GM21515 (cell line): ENCODE data around the gene NEB.

Source experiments
- ATAC-seq: cut with Tn5 transposase; IDR thresholded peaks from one replicate; pipeline ENCODE4 v1.9.1; 2021; ENCODE audit not compliant: unreplicated experiment

NEB gene

GRCh38 chr2:151486053-151486452 is 248.2 kb downstream of the NEB start:
- no peak for ATAC-seq

- no peak for ATAC-seq
Observed at GRCh38 chr2:151484100-151484499, 250.2 kb downstream of the NEB start.

DNA sequence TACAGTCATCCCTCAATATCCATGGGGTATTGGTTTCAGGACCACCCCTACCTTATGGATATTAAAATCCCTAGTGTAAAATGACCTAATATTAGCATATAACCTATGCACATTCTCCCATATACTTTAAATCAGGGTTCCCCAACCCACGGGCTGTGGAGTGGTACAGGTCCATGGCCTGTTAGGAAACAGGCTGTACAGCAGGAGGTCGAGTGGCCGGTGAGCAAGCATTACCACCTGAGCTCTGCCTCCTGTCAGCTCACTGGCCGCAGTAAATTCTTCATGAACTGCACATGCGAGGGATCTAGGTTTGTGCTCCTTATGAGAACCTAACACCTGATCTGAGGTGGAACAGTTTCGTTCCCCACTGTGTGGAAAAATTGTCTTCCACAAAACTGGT is 250.7 kb downstream of the NEB start:
- ATAC-seq: no peak

GRCh38 chr2:151482171-151482725 is 252.0 kb downstream of the NEB start:
- no peak for ATAC-seq

DNA sequence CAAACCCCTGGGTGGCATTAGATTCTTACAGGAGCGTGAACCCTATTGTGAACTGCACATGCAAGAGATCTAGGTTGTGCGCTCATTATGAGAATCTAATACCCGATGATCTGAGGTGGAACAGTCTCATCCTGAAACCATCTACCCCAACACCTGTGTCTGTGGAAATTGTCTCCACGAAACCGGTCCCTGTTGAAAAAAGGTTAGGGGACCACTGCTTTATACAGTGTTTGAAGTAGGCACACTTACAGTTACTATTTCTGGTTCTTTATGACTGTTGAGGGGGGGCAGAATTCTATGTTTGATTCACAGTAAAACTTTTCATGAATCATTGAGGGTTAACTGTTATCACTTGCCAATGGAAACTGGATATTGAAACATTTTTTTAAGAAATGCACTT is 252.5 kb downstream of the NEB start:
- no peak for ATAC-seq

DNA sequence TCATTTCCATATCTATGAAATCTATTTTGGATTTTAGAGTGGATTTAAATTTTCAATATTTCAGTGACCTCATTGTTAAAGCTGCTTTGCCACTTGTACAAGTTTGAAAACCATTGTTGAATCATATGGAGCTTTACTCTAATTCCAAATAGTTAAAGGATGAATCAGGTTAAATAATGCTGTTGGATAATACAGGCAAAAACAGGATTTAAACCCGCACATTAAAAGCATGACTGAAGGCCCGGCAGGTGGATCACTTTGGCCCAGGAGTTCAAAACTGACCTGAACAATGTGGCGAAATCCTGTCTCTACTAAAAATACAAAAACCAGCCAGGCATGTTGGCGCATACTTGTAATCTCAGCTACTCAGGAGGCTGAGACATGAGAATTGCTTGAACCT is 256.3 kb downstream of the NEB start:
- no peak for ATAC-seq

DNA sequence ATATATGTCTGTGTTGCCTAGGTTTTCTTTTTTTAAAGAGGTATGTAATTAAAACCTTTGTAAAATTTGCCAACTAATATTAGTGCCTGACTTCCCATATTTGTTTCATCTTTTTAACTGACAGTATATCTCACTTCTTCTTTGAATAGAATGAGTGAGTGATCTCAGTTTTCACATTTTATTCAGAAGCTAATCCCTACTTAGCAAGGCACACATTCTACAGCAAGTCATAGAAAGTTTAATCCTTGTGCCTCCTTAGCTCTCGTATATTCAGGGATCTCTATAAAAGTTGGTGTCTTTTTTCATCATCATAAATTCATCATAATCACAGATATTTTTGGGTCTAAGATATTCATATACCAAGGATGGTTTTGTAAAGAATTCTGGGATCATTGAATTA is 258.0 kb downstream of the NEB start:
- no peak for ATAC-seq

GRCh38 chr2:151475071-151475470 is 259.2 kb downstream of the NEB start:
- ATAC-seq: no peak

GRCh38 chr2:151472966-151473365 is 261.3 kb downstream of the NEB start:
- ATAC-seq: no peak

GRCh38 chr2:151470556-151470955 is 263.7 kb downstream of the NEB start:
- no peak for ATAC-seq

DNA sequence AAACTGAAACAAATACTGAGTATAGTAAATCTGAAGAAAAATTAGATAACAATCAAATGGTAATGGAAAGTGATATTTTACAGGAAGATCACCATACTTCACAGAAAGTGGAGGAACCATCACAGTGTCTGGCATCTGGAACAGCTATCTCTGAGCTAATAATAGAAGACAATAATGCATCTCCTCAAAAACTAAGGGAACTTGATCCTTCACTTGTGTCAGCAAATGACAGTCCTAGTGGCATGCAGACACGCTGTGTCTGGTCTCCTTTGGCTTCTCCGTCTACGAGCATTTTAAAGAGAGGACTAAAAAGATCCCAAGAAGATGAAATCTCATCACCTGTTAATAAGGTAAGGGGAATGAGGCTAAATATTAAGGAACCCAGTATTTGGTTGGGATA is 268.5 kb downstream of the NEB start:
- ATAC-seq: no peak

DNA sequence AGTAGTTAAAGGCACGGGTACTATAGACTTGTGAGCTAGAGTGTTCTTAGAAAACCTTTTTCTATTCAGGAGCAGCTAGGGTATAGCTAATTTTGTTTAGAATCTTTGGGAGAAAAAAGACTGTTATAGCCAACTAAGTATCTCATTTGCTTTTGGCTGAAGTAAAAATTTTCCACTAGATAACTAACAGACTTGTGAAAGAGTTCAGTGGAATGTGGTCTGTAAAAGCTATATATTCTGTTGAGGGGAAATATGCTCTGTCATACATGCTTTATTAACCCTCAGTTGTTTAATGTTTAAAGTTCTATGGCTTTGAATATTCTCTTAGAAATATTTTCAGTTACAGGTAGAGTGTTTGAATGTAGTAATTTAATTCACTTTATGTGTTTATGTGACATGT is 274.9 kb downstream of the NEB start:
- no peak for ATAC-seq

GRCh38 chr2:151439127-151439526 is 295.1 kb downstream of the NEB start:
- no peak for ATAC-seq

DNA sequence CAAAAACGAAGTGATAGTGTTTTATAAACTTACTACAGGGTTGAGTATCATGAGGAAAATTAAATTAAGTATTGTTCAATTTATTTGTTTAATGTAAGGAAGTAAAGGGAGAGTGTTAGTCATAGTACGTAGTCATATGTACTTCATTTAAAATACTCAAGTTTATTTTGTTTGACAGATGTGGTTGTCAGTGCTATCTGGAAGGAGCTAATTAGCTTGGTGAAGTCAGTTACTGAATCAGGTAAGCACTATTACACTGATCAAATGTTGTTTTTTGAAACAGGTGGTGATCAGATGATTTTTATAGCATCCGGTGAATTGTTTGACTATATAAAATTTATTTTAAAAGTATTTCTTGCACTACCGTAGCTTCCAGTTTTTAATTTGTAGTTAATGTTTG is 295.8 kb downstream of the NEB start:
- no peak for ATAC-seq

DNA sequence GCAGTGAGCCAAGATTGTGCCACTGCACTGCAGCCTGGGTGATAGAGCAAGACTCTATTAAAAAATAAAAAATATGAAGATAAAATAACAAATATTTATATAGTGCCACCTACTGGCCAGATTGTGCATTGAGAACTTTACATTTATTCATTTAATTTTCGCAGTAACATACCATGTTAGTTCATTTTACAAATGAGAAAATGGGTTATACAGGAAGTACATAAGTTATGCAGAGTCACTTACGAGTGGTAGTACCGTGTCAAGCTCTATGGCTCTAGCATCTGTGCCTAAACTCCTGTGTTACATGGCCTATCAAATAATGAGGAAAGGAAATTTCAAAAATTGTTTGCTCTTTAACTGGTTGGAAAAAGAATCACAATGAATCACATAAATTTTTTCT is 296.6 kb downstream of the NEB start:
- no peak for ATAC-seq
